ENCODE results near the gene GNAO1.

DNA sequence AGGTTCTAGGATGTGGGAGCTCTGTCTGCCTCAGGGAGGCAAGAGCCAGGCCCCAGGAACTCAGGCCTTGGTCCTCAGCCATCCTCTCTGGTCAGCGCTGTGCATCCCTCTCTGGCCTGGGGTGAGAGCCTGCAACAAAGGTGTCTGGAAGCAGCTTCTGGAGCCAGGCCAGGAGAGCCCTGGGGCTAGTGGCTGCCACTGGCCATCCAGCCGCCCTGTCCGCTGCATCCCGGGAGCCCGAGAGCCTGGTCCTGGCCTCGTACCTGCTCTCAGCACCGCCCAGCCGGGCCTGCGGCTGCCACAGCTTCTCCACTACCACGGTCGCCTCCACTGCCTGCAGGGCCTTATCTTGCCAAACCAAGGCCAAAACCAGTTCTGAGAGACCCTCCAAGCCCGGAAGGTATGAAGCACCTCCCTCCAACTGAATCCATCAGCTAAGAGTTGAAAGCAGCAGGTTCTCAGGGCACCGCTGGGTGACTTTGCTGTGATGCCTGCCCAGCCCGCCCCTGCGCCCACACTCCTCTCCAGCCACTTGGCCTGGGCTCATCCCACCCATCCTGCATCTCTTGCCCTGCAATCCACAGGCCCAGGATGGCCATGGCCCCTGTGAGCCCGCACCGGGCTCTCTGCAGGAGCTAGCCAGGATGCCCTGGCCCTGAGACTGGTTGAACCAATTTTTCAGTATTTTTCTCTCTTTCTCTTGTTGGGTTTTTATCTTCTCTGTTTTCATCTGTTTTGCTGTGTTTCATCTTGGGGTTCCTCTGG, 148.3 kb downstream of the GNAO1 start:
- no peak for TF ChIP-seq EZH2 (IDR thresholded peaks at IDR 0.05; ENCODE audit: borderline replicate concordance, low read length)
- TF ChIP-seq, protein P1, sequence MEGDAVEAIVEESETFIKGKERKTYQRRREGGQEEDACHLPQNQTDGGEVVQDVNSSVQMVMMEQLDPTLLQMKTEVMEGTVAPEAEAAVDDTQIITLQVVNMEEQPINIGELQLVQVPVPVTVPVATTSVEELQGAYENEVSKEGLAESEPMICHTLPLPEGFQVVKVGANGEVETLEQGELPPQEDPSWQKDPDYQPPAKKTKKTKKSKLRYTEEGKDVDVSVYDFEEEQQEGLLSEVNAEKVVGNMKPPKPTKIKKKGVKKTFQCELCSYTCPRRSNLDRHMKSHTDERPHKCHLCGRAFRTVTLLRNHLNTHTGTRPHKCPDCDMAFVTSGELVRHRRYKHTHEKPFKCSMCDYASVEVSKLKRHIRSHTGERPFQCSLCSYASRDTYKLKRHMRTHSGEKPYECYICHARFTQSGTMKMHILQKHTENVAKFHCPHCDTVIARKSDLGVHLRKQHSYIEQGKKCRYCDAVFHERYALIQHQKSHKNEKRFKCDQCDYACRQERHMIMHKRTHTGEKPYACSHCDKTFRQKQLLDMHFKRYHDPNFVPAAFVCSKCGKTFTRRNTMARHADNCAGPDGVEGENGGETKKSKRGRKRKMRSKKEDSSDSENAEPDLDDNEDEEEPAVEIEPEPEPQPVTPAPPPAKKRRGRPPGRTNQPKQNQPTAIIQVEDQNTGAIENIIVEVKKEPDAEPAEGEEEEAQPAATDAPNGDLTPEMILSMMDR (conservative IDR thresholded peaks at IDR 0.05 in 1 of 2, IDR thresholded peaks at IDR 0.05 in 1 of 2; ENCODE audit: extremely low read depth in 1 of 2, insufficient read depth in 1 of 2, low read depth in 1 of 2, low read length in 2 of 2) = no peak
